Measurements from ENCODE around the gene SLC38A7. TPM values are rescaled to one million over a fixed set of nuclear protein-coding genes. Genes with fewer than 3 reads are reported as not detected.

SLC38A7 gene
- total and polyA plus RNA-seq, 2 of the 13 experiments (the other 11 are each of a cell fraction or from before 2014, with no cell fraction given): 13.2 to 14.1 TPM

- TF ChIP-seq ZBTB10 (CRISPR knock-in tag; IDR thresholded peaks at IDR 0.05; ENCODE audit: borderline replicate concordance): no peak
- no peak for TF ChIP-seq ZBTB40 (IDR thresholded peaks at IDR 0.05)
- TF ChIP-seq ZBTB40 (CRISPR knock-in tag; IDR thresholded peaks at IDR 0.05): 0 out of 2 replicates have a peak, but pooled peaks have one; percentile 15
- TF ChIP-seq ZFX (CRISPR knock-in tag; IDR thresholded peaks at IDR 0.05; ENCODE audit: low read depth): peak; percentile 56; the same call in 1 of the 2 replicates
- TF ChIP-seq ZSCAN5A (CRISPR knock-in tag; IDR thresholded peaks at IDR 0.05; ENCODE audit: borderline replicate concordance): no peak
- TF ChIP-seq DDIT3 (CRISPR knock-in tag; IDR thresholded peaks at IDR 0.05): no peak
- no peak for TF ChIP-seq ZNF121 (CRISPR knock-in tag; IDR thresholded peaks at IDR 0.05)
- TF ChIP-seq CREBL2 (CRISPR knock-in tag; IDR thresholded peaks at IDR 0.05; ENCODE audit: borderline replicate concordance): 0 out of 2 replicates have a peak, but pooled peaks have one; percentile 37
- TF ChIP-seq HOXA5 (CRISPR knock-in tag; IDR thresholded peaks at IDR 0.05): no peak
- peak; percentile 64; the same call in 1 of the 2 replicates for TF ChIP-seq GFI1 (CRISPR knock-in tag; IDR thresholded peaks at IDR 0.05; ENCODE audit: borderline replicate concordance)
- 0 out of 2 replicates have a peak, but pooled peaks have one; percentile 76 for TF ChIP-seq ZNF672 (CRISPR knock-in tag; IDR thresholded peaks at IDR 0.05)
These were observed 55.5 kb downstream of the SLC38A7 start (continued) for GRCh38 chr16:58628845-58629732.

All from HepG2 (cell line).